Measurements from ENCODE around the gene GLIS1. TPM values are rescaled to one million over a fixed set of nuclear protein-coding genes. Genes with fewer than 3 reads are reported as not detected.

Gene GLIS1
- total RNA-seq, 1 experiment from 2014 or later = 1.7 TPM

DNA sequence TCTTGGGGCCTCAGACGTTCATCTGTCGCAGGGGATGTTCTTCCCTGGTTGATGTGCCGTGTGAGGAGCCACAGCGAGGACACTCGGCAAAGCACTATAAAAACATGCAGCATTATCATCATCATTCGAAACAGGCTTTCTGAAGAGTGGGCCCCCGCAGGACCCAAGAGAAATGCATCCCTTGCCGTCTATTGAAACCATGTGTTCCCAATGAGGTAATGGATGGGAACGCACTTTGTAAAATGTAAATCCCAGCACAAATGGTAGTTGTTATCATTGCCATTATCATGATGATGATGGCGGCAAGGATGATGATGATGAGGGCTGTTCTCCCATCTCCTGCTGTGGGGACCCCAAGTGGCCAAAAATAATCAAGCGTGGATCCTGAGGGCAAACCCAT lies 76.8 kb downstream of the GLIS1 start:
- H4K20me1 ChIP-seq (ENCODE audit: low read length) = no peaks in the 10 kb centered on the region
- DNase-seq = no peak

DNA sequence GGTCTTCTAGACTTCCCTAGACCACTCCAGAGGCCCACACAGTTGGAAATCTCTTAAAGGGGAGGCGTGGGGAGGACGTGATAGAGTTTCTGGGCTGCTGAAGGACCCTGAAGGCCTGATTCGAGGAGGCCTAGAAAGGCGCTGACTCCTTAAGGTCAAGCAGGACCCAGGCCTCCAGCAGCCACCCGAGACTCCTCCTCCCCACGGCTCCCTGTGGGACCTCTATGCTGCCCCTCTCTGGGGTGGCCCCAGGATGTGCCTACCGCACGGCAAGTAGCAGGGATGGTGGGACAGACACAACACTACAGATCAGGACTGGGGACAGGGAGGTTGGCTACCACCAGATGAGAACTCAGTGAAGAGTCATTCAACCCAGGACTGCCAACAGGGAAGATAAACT lies 77.5 kb downstream of the GLIS1 start:
- CTCF ChIA-PET = no interaction called here

More for the DNA sequence above, 76.8 kb downstream of the GLIS1 start:
- Histone ChIP-seq H3K4me1 (ENCODE audit: insufficient read depth, low read length) (no peaks in the 10 kb centered on the region), H3K9me3 (ENCODE audit: low read length) (no peaks in the 10 kb centered on the region), H3K27me3 (ENCODE audit: low read length) (no peaks in the 10 kb centered on the region), H3K27ac (ENCODE audit: low read length) (no peak overlapping the region), H3F3A (ENCODE audit: low read length, unreplicated experiment) (no peaks in the 10 kb centered on the region), H3K4me3 (ENCODE audit: low read length) (no peak overlapping the region), H3K4me2 (ENCODE audit: low read length) (no peak overlapping the region), H2AFZ (ENCODE audit: low read length) (no peak overlapping the region), H3K9ac (ENCODE audit: low read length) (no peak overlapping the region), H3K9me2 (replicated peaks; ENCODE audit: low read length) (no peaks in the 10 kb centered on the region), H3K36me3 (ENCODE audit: low read depth, low read length) (no peaks in the 10 kb centered on the region), H3K79me2 (ENCODE audit: low read length) (no peaks in the 10 kb centered on the region)
- no TSS peak for BruUV-seq (replicated peaks)
- POLR2A ChIA-PET (ENCODE audit: unreplicated experiment) = no interaction called here
- intact Hi-C loops (cut with micrococcal nuclease) = no loop called here
- no peak for ATAC-seq
- TF ChIP-seq EZH2phosphoT487 (IDR thresholded peaks at IDR 0.05; ENCODE audit: borderline replicate concordance, low read length) (no peak), EZH2 (IDR thresholded peaks at IDR 0.05; ENCODE audit: low read length, unreplicated experiment) (no peak)
- TF ChIP-seq, protein P1, sequence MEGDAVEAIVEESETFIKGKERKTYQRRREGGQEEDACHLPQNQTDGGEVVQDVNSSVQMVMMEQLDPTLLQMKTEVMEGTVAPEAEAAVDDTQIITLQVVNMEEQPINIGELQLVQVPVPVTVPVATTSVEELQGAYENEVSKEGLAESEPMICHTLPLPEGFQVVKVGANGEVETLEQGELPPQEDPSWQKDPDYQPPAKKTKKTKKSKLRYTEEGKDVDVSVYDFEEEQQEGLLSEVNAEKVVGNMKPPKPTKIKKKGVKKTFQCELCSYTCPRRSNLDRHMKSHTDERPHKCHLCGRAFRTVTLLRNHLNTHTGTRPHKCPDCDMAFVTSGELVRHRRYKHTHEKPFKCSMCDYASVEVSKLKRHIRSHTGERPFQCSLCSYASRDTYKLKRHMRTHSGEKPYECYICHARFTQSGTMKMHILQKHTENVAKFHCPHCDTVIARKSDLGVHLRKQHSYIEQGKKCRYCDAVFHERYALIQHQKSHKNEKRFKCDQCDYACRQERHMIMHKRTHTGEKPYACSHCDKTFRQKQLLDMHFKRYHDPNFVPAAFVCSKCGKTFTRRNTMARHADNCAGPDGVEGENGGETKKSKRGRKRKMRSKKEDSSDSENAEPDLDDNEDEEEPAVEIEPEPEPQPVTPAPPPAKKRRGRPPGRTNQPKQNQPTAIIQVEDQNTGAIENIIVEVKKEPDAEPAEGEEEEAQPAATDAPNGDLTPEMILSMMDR (conservative IDR thresholded peaks at IDR 0.05; ENCODE audit: low read depth, low read length) = 0 out of 2 replicates have a peak, but pooled peaks have one; percentile 15
- CTCF ChIA-PET = no interaction called here

DNA sequence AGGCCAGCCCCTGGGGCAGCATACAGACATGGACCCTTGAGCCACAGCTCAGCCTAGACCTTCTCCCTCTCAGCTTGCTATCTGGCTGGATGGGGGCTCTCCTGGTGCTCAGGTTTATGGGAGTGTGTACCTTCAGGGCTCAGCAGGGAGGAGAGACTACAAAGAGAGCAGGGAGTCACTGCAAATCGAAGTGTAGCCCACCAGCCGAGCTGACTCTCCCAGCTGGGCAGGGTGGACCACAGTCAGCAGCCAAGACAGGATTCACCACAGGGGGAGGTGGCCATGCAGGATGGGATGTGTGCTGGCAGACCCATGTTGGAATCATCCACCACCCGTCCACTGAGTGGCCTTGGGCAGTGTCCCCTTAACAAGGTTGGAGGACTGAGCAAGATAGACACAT lies 78.3 kb downstream of the GLIS1 start:
- Histone ChIP-seq H3K9me2 (replicated peaks; ENCODE audit: low read length) (no peaks in the 10 kb centered on the region), H3K4me3 (ENCODE audit: low read length) (no peak overlapping the region), H3K27ac (ENCODE audit: low read length) (no peak overlapping the region), H3K4me2 (ENCODE audit: low read length) (no peak overlapping the region), H3F3A (ENCODE audit: low read length, unreplicated experiment) (no peaks in the 10 kb centered on the region), H4K20me1 (ENCODE audit: low read length) (no peaks in the 10 kb centered on the region), H3K27me3 (ENCODE audit: low read length) (no peaks in the 10 kb centered on the region), H3K36me3 (ENCODE audit: low read depth, low read length) (no peaks in the 10 kb centered on the region), H2AFZ (ENCODE audit: low read length) (no peak overlapping the region), H3K4me1 (ENCODE audit: insufficient read depth, low read length) (no peaks in the 10 kb centered on the region), H3K9me3 (ENCODE audit: low read length) (no peaks in the 10 kb centered on the region), H3K79me2 (ENCODE audit: low read length) (no peaks in the 10 kb centered on the region), H3K9ac (ENCODE audit: low read length) (no peak overlapping the region)
- no TSS peak for BruUV-seq (replicated peaks)
- DNase-seq (no peak), ATAC-seq (no peak)
- TF ChIP-seq, protein P1 (conservative IDR thresholded peaks at IDR 0.05; ENCODE audit: low read depth, low read length) = no peak
- no peak for TF ChIP-seq EZH2 (IDR thresholded peaks at IDR 0.05; ENCODE audit: low read length, unreplicated experiment)
- no peak for TF ChIP-seq EZH2phosphoT487 (IDR thresholded peaks at IDR 0.05; ENCODE audit: borderline replicate concordance, low read length)
- ChIA-PET POLR2A (ENCODE audit: unreplicated experiment) (no interaction called here), CTCF (no interaction called here)
- intact Hi-C loops (cut with micrococcal nuclease) = no loop called here

More for the DNA sequence above, 77.5 kb downstream of the GLIS1 start:
- H3K27me3 ChIP-seq (ENCODE audit: low read length) = no peaks in the 10 kb centered on the region
- no TSS peak for BruUV-seq (replicated peaks)
- no peaks in the 10 kb centered on the region for H3K4me1 ChIP-seq (ENCODE audit: insufficient read depth, low read length)
- no peak overlapping the region for H3K27ac ChIP-seq (ENCODE audit: low read length)
- H3K9ac ChIP-seq (ENCODE audit: low read length) = no peak overlapping the region
- ATAC-seq (no peak), DNase-seq (no peak)
- H3K4me2 ChIP-seq (ENCODE audit: low read length) = no peak overlapping the region
- no peaks in the 10 kb centered on the region for H3K79me2 ChIP-seq (ENCODE audit: low read length)
- H3K36me3 ChIP-seq (ENCODE audit: low read depth, low read length) = no peaks in the 10 kb centered on the region
- intact Hi-C loops (cut with micrococcal nuclease) = no loop called here
- no peak overlapping the region for H2AFZ ChIP-seq (ENCODE audit: low read length)
- no peak overlapping the region for H3K4me3 ChIP-seq (ENCODE audit: low read length)
- TF ChIP-seq, protein P1 (conservative IDR thresholded peaks at IDR 0.05; ENCODE audit: low read depth, low read length) = no peak
- no peak for TF ChIP-seq EZH2phosphoT487 (IDR thresholded peaks at IDR 0.05; ENCODE audit: borderline replicate concordance, low read length)
- TF ChIP-seq EZH2 (IDR thresholded peaks at IDR 0.05; ENCODE audit: low read length, unreplicated experiment) = no peak
- H3K9me2 ChIP-seq (replicated peaks; ENCODE audit: low read length) = no peaks in the 10 kb centered on the region
- H3K9me3 ChIP-seq (ENCODE audit: low read length) = no peaks in the 10 kb centered on the region
- H3F3A ChIP-seq (ENCODE audit: low read length, unreplicated experiment) = no peaks in the 10 kb centered on the region
- no peaks in the 10 kb centered on the region for H4K20me1 ChIP-seq (ENCODE audit: low read length)
- POLR2A ChIA-PET (ENCODE audit: unreplicated experiment) = no interaction called here
